ENCODE measurements around the gene EEIG1.
A peak's percentile ranks its signal among the peaks of the same experiment; 100 is the strongest.

EEIG1 gene

DNA sequence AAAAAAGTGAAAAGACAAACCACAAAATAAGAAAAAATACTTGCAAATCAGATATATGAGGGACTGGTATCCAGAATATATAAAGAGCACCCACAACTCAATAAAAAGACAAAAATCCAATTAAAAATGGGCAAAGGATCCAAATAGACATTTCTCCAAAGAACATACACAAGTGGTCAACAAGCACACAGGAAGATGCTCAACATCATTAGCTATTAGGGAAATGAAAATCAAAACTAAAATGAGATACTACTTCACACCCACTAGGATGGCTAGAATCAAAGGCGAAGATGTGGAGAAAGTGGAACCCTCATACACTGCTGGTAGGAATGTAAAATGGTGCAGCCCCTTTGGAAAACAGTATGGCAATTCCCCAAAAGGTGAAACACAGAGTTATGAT is 22.1 kb downstream of the EEIG1 start:
- DNase-seq: no peak

DNA sequence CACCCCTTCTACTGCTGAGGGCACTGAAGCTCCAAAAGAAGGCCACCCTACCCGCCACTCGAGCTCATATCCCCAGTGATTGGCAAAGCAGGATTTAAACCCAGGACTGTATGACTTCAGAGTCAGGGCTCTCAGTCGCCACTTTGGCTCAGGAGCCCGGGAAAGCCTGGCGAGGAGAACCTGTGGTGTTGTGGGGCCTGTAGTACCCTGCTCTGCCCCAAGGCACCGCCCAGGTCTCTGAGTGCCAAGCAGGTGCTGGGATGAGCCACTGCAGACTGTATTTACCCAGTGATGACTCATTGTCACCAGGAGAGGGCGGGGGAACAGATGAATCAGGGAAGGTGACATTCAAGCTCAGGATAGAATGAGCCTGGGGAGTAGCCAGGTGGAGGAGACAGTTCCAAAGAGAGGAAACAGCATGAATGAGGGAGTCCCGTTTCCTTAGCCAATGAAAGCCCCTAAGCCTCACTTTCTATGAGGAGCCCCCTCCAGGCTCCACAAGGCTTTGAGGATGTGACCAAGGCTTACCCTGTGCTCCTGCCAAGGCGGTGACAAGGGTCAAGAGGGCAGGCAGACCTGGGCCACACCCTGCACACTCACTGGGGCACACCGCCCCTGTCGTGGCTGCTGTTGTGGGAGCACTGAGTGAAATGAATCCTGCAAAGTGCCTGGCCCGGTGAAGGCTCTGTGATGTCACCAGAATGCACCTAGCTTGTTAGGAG is 25.3 kb downstream of the EEIG1 start:
- peak; percentile 87 for DNase-seq

DNA sequence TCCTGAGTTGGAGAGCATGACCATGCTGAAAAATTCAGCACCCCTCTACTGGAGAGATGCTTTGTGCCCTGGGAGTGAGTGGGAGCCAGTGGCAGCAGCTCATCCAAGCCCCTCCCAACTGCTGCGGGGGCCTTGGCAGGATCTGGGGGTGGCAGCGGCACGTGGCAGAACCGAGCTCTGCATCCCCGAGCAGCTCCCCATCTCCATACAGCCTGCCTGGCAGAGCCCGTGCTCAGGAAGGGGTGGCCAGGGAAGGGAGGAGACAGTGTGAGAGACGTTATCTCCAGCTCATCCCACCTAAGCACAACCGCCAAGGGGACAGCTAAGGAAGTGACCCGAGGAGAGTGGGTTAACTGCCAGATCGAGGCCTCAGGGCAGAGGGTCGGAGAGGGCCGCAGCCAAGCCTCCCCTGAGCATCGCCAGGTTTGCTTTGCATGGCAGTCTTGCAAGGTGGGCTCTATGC is 25.9 kb downstream of the EEIG1 start:
- no peak for DNase-seq

DNA sequence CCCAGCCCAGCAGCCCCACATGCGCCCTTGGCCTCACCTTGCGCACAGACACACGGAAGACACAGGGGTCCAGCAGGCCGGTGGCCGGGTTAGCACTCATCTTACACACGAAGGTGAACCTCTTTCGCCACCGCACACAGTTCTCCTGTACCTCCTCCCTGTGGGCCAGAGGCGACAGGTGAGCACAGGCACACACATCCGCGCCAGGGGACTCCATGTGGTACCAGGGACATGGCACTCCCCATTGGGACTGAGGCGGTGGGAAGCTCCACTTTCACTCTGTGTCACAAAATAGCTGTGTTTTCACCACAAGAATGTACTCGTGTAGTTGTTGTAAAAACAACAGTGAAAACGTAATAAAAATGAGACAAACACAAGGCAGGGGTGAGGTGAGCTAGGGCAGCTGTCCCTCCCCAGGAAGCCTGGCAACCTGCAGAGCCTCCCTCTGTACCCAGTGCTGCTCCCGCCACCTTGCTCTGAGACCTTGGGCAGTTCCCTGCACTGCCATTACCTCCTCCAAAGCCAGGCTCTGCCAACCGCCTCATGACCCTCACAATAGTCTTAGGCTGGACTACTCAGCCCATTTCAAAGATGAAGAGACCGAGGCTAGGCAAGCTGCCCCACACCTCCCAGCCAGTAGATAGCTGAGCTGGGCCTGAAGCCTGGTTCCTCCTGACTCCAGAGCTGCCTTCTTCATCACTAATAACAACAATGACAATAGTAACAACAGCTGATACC is 26.9 kb downstream of the EEIG1 start:
- DNase-seq: no peak

DNA sequence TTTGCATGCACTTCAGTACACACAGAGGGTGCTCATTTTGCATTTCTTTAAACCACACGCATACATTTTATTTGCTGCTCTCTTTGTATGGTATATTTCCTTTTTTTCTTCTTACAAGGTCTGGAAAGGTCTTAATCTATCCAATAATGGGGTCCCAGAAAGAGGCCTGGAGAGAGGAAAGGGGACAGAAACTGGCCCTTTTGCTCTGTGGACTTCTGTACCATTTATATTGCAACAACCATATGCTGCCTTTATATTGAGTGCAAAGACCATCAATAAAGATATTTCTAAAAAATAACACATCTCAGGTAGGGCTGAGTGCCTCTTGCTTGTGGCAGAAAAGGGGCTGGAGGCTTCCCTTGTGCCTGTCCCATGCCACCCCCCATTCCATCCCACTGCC is 27.6 kb downstream of the EEIG1 start:
- DNase-seq: no peak

DNA sequence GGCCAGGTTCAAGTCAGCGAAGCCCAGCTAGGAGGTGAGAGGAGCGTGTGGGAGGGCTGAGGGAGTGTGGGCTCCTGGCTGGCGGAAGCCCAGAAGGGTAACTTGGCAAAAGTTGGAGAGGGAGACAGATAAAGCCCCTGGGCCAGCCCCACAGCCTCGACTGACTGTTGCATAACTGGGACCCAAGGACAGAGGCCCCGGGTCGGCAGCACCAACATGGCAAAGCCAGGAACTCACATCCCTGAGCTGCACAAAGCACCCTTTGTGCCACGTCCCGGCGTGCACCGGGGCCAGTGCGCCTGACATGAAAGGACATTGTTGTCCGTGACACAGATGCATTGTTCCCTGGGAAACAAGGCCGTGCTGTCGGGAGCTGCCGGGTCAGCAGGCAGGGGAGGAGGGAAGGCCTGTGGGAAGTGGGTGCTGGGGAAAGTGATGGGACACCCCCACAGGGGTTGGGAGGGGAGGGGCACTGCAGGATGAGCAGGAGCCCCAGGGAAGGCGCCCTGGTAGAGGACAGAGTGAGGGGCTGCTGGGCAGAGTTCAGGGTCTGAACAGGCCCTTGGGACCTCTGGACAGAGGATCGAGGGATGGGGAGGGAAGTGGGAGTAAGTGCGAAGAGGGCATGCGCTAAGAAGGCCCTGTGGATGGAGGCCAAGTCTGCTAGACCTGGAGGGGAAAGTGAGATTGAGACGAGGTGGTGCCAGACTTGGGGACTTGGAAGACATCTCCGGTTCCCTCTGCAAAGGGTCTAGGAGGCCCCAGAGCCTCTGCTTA is 30.1 kb downstream of the EEIG1 start:
- DNase-seq: no peak

DNA sequence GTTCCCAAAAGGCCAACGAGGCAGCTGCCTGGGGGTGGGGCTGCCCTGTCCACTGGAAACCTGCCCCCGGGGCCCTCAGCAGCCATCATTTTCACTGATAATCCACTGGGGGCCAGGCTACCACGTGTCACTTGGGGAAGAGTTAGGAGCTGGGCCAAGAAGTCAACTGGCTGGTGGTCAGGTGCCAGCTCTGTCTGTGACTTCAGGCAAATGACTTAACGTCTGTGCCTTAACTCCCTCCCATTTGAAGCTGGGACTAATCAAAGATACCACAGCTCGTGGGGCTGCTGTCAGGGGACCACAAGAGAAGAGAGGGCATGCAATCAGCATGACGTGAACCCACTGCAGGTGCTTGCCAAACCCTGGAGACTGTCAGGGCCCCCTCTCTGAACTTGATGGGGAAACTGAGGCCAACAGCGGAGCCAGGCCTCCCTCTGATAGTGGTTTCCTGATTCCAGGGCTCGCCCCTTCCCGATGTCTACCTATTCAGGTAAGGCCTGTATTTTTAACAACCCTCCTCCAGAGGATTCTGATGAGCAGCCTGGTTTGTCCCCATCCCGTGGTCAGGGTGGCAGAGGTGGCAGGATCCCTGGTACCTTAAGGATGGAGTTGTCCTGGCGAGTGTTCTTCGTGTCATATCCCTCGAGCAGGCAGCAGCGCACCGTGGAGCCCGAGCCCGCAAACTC is 30.8 kb downstream of the EEIG1 start:
- DNase-seq: no peak

DNA sequence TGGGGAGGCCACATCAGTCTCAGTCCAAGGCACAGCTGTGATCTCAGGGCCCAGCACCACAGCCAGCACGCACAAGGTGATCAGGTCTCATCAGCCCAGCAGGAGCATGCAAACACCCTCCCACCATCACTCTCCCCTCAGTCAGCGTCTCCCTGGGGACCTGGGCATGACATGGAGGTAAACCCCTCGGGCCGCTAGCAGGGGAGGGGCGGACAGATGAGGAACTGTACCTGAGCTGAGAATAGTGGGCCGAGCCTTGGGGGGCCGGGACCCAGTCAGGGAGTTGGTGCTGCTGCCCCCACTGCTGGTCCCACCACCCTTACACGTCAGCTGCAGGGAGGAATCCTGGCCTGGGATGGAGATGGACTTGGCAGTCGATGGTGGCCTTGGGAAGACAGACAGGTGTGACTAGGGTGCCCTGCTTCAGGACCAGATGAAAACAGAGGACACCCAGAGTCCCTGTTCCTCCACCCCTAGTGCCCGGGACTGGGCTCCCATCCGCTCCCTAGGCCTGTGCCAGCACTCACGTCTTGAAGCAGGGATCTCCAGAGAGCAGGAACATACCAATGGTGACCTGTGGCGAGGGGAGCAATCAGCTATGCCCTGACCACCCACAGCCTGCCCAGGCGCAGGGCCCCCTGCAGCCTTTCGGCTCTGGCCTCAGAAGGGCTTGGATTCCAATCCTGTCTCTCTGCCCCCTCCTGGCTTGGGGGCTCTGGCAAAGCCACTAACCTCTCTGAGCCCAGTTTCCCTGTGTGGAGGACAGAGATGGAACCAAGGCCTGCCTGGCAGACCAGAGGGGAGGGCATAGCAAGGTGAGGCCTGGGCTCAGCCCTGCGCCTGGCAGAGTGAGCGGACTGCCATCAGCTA is 32.7 kb downstream of the EEIG1 start:
- no peak for DNase-seq

DNA sequence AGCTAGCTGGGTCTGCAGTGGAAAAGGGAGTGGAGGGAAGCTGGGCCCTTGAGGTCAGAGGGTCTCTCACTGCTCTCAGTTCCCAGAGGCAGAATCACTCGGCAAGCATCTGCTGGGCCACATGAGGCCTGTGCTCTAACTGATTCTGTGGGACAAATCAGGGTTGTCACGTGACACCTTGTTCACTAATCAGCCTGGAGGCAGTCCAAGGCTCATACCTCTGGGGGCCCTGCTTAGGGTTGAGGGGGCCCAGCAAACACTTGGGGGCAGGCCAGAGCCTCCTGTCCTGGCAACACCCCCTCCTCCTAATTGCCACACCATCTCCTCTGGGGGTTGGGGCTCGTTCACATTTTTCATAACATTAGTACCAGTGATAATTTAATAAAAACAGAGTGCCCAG is 34.1 kb downstream of the EEIG1 start:
- no peak for DNase-seq

DNA sequence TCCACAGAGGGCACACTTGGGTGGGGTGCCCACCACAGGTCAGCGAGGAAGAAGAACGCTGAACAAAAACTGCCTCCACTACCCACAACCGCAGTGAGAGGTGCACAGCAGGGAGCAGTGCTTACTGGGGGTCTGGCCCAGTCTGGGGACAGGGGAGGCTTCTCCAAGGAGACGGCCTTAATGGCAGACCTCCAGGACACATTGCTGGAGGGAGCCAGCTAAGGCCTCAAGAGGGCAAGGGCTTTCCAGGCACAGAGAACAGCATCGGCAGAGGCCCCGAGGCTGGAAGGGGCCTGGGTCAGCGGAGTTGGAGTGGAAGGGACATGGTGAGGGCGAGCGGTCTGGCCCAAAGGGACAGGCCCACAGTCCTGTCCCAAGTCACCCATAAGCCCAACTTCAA is 34.8 kb downstream of the EEIG1 start:
- no peak for DNase-seq

DNA sequence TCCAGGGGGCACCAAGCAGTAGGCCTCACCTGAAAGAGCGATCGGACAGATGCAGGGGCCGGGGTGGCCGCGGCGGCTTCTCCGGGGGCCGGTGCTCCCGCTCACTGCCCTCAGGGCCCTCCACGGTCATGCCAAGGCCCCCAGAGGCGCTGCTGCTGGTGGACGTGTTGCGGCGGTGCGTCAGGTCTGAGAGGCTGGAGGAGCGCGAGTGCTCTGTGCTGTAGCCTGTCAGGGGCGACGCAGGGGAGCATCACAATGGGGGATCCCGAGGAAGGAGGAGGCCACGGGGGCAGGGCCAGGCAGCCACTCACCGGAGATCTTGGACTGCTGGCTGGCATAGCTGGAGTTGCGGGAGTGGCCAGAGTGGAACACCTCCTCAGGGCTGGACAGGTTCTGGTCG is 35.5 kb downstream of the EEIG1 start:
- DNase-seq: no peak

DNA sequence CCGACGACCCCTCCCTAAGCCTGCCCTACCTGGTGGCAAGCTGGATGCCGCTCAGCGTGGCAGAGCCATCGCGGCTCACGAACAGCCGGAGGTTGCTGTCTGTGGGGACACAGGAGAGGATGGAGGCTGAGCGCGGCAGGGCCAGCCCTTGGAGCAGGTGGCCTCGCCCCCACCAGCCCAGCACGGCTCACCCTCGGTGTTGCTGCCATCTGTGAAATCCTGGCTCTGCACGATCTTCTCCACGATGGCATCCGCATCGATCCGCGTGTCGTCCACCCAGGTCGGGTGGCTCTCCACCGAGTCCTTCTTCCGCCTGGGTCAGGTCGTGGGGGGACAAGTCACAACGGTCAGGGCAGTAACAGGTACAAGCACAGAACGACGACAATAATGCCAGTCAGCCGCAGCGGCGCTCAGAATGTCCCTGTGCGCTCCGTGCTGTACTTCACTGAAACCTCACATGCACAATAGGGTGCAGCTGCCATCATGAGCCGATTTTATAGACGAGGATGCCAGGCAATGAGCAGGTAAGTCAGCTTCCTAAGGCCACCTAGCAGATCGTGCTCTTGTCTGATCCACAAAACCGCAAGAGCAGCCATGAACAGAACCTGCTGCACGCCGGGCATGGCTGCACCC is 36.1 kb downstream of the EEIG1 start:
- no peak for DNase-seq

DNA sequence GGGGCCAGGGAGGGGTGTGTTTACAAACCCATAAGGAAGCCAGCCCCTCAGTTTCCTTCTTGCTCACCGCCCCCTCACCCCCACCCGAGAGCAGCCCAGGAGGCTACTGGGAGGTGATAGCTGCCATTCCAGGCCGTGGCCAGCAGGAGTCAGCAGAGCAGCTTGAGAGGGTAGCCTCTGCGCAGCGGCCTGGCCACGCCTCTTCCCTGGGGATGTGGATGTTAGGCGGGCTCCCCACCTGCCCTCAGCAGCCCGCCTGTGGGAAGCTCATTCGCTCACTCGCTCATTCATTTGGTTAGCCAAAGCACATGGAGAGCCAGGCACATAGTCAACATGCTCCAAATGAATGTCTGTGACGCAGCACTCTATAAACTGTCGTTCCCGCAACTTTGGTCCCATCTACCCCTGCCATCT is 37.1 kb downstream of the EEIG1 start:
- DNase-seq: peak; percentile 83

DNA sequence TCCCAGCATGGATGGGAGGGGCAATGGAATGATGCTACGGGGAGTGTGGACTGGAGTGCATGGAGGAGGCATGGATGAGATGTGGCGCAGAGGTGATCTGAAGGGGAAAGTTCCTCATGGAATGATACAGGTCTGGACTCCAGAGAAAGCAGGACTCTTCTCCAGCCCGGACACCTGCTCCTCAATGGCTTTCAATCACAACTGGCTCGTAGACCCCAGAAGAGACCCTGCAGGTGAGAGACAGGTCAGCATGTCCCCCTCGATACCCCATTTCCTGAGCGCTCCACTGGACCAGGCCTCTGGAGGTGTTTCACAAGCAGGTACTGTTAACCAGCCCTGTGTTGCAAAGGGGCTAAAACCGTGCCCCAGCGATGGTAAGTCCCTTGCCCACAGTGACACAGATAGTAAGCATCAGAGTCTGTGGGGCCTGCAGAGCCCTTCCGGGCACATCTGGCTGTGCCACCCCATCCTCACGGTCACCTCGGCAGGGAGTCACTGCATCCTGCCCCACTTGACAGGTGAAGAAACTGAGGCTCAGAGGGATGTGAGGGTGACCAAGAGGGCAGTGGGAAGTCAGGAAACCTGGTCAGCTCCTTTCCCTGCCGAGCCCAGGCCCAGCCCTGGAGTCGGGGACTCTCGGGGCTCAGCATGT is 37.7 kb downstream of the EEIG1 start:
- DNase-seq: no peak

DNA sequence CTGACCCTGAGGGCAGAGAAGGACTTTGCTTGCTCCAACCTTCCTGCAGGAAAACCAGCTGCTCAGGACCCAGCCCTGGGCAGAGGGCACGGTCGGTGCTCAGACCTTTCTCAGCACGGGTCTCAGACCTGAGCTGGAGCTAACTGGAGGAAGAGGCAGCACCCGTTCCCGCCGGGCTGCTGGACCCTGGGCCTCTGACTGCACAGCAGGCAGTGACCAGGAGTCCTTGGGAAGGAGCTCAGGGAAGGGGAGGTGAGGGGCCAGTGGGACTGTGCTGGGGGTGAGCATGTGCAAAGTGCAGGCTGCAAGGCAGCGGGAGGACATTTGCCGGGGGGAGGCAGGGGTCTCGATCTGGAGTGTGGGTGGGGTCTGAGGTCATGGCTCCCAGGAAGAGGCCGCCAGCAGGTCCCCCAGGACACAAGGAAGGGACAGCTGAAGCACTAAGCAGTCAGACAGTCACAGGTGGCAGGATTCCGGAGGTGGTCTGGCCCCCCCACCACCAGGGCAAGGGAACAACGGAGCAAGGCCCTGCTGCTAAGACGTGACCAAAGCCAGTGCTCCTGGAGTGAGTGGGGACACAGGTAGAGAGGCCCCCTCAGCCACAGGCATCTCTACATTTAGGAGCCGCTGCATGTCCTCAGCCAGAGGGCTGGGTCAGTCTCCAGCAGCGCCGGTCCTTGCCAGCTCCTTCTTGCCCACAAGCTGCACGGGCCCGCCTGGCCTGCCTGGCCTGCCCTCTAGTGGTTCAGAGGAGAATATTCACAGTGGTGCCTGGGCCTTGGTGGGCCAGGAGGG is 38.4 kb downstream of the EEIG1 start:
- DNase-seq: peak; percentile 70

DNA sequence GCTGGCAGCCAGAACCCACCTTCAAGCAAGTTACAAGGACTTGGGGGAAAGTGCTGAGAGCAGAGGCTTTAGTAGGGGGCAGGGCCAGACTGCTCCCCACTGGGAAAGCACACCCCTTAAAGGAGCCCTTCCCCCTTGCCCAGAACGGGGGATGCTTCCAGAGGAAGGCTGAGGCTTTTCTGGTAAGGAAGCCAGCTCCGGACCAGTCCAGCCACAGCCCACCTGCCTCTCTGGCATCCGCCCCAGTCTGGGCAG is 38.9 kb downstream of the EEIG1 start:
- no peak for DNase-seq

DNA sequence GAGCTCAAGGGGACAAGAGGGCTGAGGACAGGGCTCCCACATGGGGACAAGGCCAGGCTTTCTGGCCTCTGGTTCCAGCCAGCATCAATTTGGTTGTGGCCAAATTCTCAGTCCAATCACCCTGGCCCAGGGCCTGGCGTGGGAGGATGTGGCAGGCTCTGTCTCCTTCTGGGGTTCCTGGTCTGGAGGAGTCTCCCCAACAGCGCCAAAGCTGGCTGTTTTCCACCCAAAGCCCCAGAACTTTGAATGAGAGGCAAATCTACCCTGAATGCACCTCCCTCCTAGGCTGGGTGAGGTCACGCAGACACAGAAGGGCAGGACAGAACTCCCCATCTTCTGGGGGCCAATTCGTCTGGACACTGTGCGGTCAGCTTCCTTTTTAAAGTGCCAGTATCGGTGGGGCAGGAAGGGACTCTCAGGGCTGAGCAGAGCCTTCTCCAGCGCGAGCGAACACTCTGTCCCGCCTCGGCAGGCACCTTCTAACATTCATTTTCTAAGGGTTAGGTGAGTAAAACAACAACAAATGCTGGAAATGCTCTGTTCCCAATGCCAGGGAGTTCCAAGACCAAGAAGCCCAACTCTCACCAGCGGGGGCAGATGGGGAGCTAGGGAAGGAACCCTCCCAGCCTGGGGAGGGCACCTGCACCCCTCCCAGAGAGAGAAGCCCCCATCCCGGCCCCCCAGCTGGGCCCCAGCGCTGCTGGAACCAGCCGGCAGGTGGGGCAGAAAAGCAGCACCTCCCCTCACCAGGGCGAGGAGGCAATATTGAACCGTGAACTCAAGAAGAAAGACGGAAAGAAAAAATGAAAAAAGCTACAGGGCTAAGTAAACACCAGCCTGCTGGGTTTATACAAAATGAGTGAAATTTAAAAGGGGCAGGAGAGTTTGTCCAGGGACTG is 39.5 kb downstream of the EEIG1 start:
- no peak for DNase-seq

DNA sequence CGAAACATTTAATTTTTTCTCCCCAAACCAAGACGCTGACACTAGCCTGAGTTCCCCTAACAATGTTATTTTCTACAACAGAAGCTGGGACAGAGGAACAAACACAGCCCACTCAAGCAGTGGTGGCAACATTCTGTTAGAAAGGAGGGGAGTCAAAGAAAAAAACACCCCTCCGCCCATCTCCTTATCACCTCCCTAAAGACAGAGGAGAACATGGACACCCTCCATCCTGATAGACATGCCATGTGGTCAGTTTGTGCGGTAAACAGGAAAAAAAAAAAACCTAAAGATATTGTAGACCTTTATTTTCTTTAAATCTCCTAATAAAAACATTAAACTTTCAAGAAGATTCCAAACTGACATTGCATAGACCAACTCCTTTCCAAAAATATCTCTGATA is 40.2 kb downstream of the EEIG1 start:
- no peak for DNase-seq

DNA sequence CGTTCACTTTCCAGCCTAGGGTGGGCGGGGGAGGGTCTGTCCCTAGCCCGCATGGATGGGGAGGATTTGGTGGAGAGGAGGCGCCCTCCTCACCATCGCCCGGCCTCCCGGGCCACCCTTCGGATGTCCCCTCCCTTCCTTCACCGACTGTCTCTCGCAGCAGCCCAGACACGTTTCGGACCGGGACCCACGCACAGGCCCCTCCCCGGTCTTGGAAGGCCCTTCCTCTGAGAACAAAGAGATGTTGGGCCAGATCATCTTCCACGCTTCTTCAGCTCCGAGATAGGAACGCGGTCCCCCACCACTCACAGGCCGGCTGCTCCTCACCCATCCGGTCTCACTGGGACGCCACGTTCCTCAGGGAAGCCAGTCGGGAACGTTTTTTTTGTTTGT is 42.5 kb downstream of the EEIG1 start:
- no peak for DNase-seq
